ENCODE measurements around the gene MIA2. TPM values are rescaled to one million over a fixed set of nuclear protein-coding genes. Genes with fewer than 3 reads are reported as not detected.
A peak's percentile ranks its signal among the peaks of the same experiment; 100 is the strongest.

The MIA2 gene
- total RNA-seq, 1 experiment from 2014 or later = 11.8 TPM

GRCh38 chr14:39395555-39396254 is 162.0 kb downstream of the MIA2 start:
- Histone ChIP-seq H3K4me1 (ENCODE audit: insufficient read depth, low read length) (peaks cover 8% of the 10 kb centered on the region; the same call in 1 of the 2 replicates), H3K4me3 (ENCODE audit: low read length) (no peak overlapping the region), H3K4me2 (ENCODE audit: low read length) (no peak overlapping the region), H3K9ac (ENCODE audit: low read length) (no peak overlapping the region), H3K9me2 (replicated peaks; ENCODE audit: low read length) (no peaks in the 10 kb centered on the region), H3F3A (ENCODE audit: low read length, unreplicated experiment) (no peaks in the 10 kb centered on the region), H3K27me3 (ENCODE audit: low read length) (no peaks in the 10 kb centered on the region), H3K36me3 (ENCODE audit: low read depth, low read length) (no peaks in the 10 kb centered on the region; the same call in 1 of the 2 replicates), H3K27ac (ENCODE audit: low read length) (no peak overlapping the region), H3K9me3 (ENCODE audit: low read length) (no peaks in the 10 kb centered on the region), H2AFZ (ENCODE audit: low read length) (no peak overlapping the region), H4K20me1 (ENCODE audit: low read length) (no peaks in the 10 kb centered on the region), H3K79me2 (ENCODE audit: low read length) (no peaks in the 10 kb centered on the region)
- no peak for TF ChIP-seq EZH2 (IDR thresholded peaks at IDR 0.05; ENCODE audit: low read length, unreplicated experiment)
- no peak for TF ChIP-seq CTCF (conservative IDR thresholded peaks at IDR 0.05; ENCODE audit: low read depth, low read length)
- no peak for TF ChIP-seq EZH2phosphoT487 (IDR thresholded peaks at IDR 0.05; ENCODE audit: borderline replicate concordance, low read length)
- ChIA-PET CTCF (interaction anchor here (0.6 kb wide), 2 partner anchors 164 to 336 kb away, joined by 5 to 6 read pairs; no protein-coding TSS in a partner anchor), POLR2A (ENCODE audit: unreplicated experiment) (no interaction called here)
- ATAC-seq (peak; percentile 87), DNase-seq (peak; percentile 29)
- no TSS peak for BruUV-seq (replicated peaks)
- intact Hi-C loops (cut with micrococcal nuclease) = no loop called here

GRCh38 chr14:39396448-39396847 is 162.7 kb downstream of the MIA2 start:
- H3K9ac ChIP-seq (ENCODE audit: low read length) = no peak overlapping the region
- H3K9me2 ChIP-seq (replicated peaks; ENCODE audit: low read length) = no peaks in the 10 kb centered on the region
- H3K4me1 ChIP-seq (ENCODE audit: insufficient read depth, low read length) = peaks cover 8% of the 10 kb centered on the region; the same call in 1 of the 2 replicates
- H3F3A ChIP-seq (ENCODE audit: low read length, unreplicated experiment) = no peaks in the 10 kb centered on the region
- no peaks in the 10 kb centered on the region; the same call in 1 of the 2 replicates for H3K36me3 ChIP-seq (ENCODE audit: low read depth, low read length)
- H3K27ac ChIP-seq (ENCODE audit: low read length) = no peak overlapping the region
- TF ChIP-seq EZH2phosphoT487 (IDR thresholded peaks at IDR 0.05; ENCODE audit: borderline replicate concordance, low read length) = no peak
- no peak for TF ChIP-seq EZH2 (IDR thresholded peaks at IDR 0.05; ENCODE audit: low read length, unreplicated experiment)
- no peak for TF ChIP-seq CTCF (conservative IDR thresholded peaks at IDR 0.05; ENCODE audit: low read depth, low read length)
- H3K9me3 ChIP-seq (ENCODE audit: low read length) = no peaks in the 10 kb centered on the region
- intact Hi-C loops (cut with micrococcal nuclease) = no loop called here
- H3K79me2 ChIP-seq (ENCODE audit: low read length) = no peaks in the 10 kb centered on the region
- no peak for ATAC-seq
- H3K27me3 ChIP-seq (ENCODE audit: low read length) = no peaks in the 10 kb centered on the region
- no peak overlapping the region for H3K4me3 ChIP-seq (ENCODE audit: low read length)
- DNase-seq = no peak
- H4K20me1 ChIP-seq (ENCODE audit: low read length) = no peaks in the 10 kb centered on the region
- POLR2A ChIA-PET (ENCODE audit: unreplicated experiment) = interaction anchor here (0.7 kb wide), 1 partner anchor 35 kb away, joined by 3 read pairs; no protein-coding TSS in a partner anchor
- no peak overlapping the region for H2AFZ ChIP-seq (ENCODE audit: low read length)
- no peak overlapping the region for H3K4me2 ChIP-seq (ENCODE audit: low read length)
- BruUV-seq (replicated peaks) = no TSS peak
- CTCF ChIA-PET = interaction anchor here (0.6 kb wide), 1 partner anchor 336 kb away, joined by 5 read pairs; no protein-coding TSS in a partner anchor

GRCh38 chr14:39398382-39398781 is 164.7 kb downstream of the MIA2 start:
- Histone ChIP-seq H3F3A (ENCODE audit: low read length, unreplicated experiment) (no peaks in the 10 kb centered on the region), H4K20me1 (ENCODE audit: low read length) (no peaks in the 10 kb centered on the region), H3K79me2 (ENCODE audit: low read length) (no peaks in the 10 kb centered on the region), H3K9ac (ENCODE audit: low read length) (no peak overlapping the region), H3K4me1 (ENCODE audit: insufficient read depth, low read length) (peaks cover 8% of the 10 kb centered on the region; the same call in 1 of the 2 replicates), H3K9me2 (replicated peaks; ENCODE audit: low read length) (no peaks in the 10 kb centered on the region), H3K4me3 (ENCODE audit: low read length) (no peak overlapping the region), H3K36me3 (ENCODE audit: low read depth, low read length) (no peaks in the 10 kb centered on the region; the same call in 1 of the 2 replicates), H3K27ac (ENCODE audit: low read length) (no peak overlapping the region), H2AFZ (ENCODE audit: low read length) (no peak overlapping the region), H3K27me3 (ENCODE audit: low read length) (no peaks in the 10 kb centered on the region), H3K9me3 (ENCODE audit: low read length) (no peaks in the 10 kb centered on the region), H3K4me2 (ENCODE audit: low read length) (no peak overlapping the region)
- ATAC-seq = no peak
- ChIA-PET CTCF (interaction anchor here (0.7 kb wide), 1 partner anchor 210 kb away, joined by 6 read pairs; no protein-coding TSS in a partner anchor), POLR2A (ENCODE audit: unreplicated experiment) (no interaction called here)
- TF ChIP-seq EZH2phosphoT487 (IDR thresholded peaks at IDR 0.05; ENCODE audit: borderline replicate concordance, low read length) = no peak
- no peak for TF ChIP-seq CTCF (conservative IDR thresholded peaks at IDR 0.05; ENCODE audit: low read depth, low read length)
- no peak for TF ChIP-seq EZH2 (IDR thresholded peaks at IDR 0.05; ENCODE audit: low read length, unreplicated experiment)
- intact Hi-C loops (cut with micrococcal nuclease) = no loop called here
- no peak for DNase-seq
- BruUV-seq (replicated peaks) = no TSS peak

All from PC-3 (cell line).